Measurements from ENCODE around the gene ASTN2. TPM values are rescaled to one million over a fixed set of nuclear protein-coding genes. Genes with fewer than 3 reads are reported as not detected.
"Not testable (repeated sequence)": the region's sequence is repeated elsewhere in the genome, so short reads cannot be mapped to it uniquely, and the experiment has no call there.

The ASTN2 gene
- total RNA-seq, 4 donors from 2014 or later, result 3.0 to 7.0 (median 5.2) TPM

- TF ChIP-seq POLR2A (IDR thresholded peaks at IDR 0.05), result no peak
- TF ChIP-seq, protein P1, sequence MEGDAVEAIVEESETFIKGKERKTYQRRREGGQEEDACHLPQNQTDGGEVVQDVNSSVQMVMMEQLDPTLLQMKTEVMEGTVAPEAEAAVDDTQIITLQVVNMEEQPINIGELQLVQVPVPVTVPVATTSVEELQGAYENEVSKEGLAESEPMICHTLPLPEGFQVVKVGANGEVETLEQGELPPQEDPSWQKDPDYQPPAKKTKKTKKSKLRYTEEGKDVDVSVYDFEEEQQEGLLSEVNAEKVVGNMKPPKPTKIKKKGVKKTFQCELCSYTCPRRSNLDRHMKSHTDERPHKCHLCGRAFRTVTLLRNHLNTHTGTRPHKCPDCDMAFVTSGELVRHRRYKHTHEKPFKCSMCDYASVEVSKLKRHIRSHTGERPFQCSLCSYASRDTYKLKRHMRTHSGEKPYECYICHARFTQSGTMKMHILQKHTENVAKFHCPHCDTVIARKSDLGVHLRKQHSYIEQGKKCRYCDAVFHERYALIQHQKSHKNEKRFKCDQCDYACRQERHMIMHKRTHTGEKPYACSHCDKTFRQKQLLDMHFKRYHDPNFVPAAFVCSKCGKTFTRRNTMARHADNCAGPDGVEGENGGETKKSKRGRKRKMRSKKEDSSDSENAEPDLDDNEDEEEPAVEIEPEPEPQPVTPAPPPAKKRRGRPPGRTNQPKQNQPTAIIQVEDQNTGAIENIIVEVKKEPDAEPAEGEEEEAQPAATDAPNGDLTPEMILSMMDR (IDR thresholded peaks at IDR 0.05), result no peak
- no peaks in the 10 kb centered on the region for H3K36me3 ChIP-seq
- H3K4me3 ChIP-seq, result no peak overlapping the region
- 24 to 30% methylated on average over 2 of the region's 2 CpGs for WGBS, 2 donors (ENCODE audit: low coverage in 1 of 2)
- intact Hi-C loops (cut with DNase I; ENCODE audit: low total_unique reads) (no loop called here), in situ Hi-C loops (cut with MboI; ENCODE audit: low pct_ligation_motif_present in 1 of 4, low pct_unique_long_range_greater_than_20kb in 1 of 4, low sequenced_read_pairs in 3 of 4) (no loop called here)
- DNase-seq, result no peak
- no peak overlapping the region for H3K27ac ChIP-seq
- no peaks in the 10 kb centered on the region for H3K4me1 ChIP-seq
- H3K27me3 ChIP-seq, result no peaks in the 10 kb centered on the region
- H3K9me3 ChIP-seq, result no peaks in the 10 kb centered on the region
Measured at GRCh38 chr9:116928289-116928688, 486.6 kb downstream of the ASTN2 start.

- Histone ChIP-seq H3K4me1 (no peaks in the 10 kb centered on the region), H3K4me3 (no peak overlapping the region), H3K27ac (no peak overlapping the region), H3K9me3 (no peaks in the 10 kb centered on the region), H3K36me3 (no peaks in the 10 kb centered on the region), H3K27me3 (no peaks in the 10 kb centered on the region)
- intact Hi-C loops (cut with DNase I; ENCODE audit: low total_unique reads), result no loop called here
- TF ChIP-seq POLR2AphosphoS5 (IDR thresholded peaks at IDR 0.05) (no peak), EP300 (IDR thresholded peaks at IDR 0.05; ENCODE audit: low read depth) (no peak), POLR2A (IDR thresholded peaks at IDR 0.05) (no peak)
- TF ChIP-seq, protein P1 (IDR thresholded peaks at IDR 0.05), result no peak
- 62 to 75% methylated on average over 3 of the region's 3 CpGs for WGBS, 2 donors (ENCODE audit: low coverage in 1 of 2)
- in situ Hi-C loops (cut with MboI; ENCODE audit: low pct_ligation_motif_present in 1 of 4, low pct_unique_long_range_greater_than_20kb in 1 of 4, low sequenced_read_pairs in 3 of 4), result no loop called here
- no peak for DNase-seq
Measured at GRCh38 chr9:116927726-116928125, 487.1 kb downstream of the ASTN2 start.

- TF ChIP-seq, protein P1 (IDR thresholded peaks at IDR 0.05), result no peak
- TF ChIP-seq POLR2AphosphoS5 (IDR thresholded peaks at IDR 0.05), result no peak
- TF ChIP-seq POLR2A (IDR thresholded peaks at IDR 0.05), result no peak
- TF ChIP-seq EP300 (IDR thresholded peaks at IDR 0.05; ENCODE audit: low read depth), result no peak
- no peak overlapping the region for H3K4me3 ChIP-seq
- no peak for DNase-seq
- H3K9me3 ChIP-seq, result no peaks in the 10 kb centered on the region
- no peak overlapping the region for H3K27ac ChIP-seq
- intact Hi-C loops (cut with DNase I; ENCODE audit: low total_unique reads) (no loop called here), in situ Hi-C loops (cut with MboI; ENCODE audit: low pct_ligation_motif_present in 1 of 4, low pct_unique_long_range_greater_than_20kb in 1 of 4, low sequenced_read_pairs in 3 of 4) (no loop called here)
- no peaks in the 10 kb centered on the region for H3K27me3 ChIP-seq
- H3K4me1 ChIP-seq, result no peaks in the 10 kb centered on the region
- H3K36me3 ChIP-seq, result no peaks in the 10 kb centered on the region
Measured at GRCh38 chr9:116925121-116925520, 489.7 kb downstream of the ASTN2 start.

- H3K36me3 ChIP-seq, result no peaks in the 10 kb centered on the region
- in situ Hi-C loops (cut with MboI; ENCODE audit: low pct_ligation_motif_present in 1 of 4, low pct_unique_long_range_greater_than_20kb in 1 of 4, low sequenced_read_pairs in 3 of 4), result no loop called here
- intact Hi-C loops (cut with DNase I; ENCODE audit: low total_unique reads), result no loop called here
- no peak overlapping the region for H3K4me3 ChIP-seq
- no peak overlapping the region for H3K27ac ChIP-seq
- 70% methylated on average over 6 of the region's 6 CpGs; no CpG with 5 or more reads in 1 of the 2 donors for WGBS, 2 donors (ENCODE audit: low coverage in 1 of 2)
- TF ChIP-seq EP300 (IDR thresholded peaks at IDR 0.05; ENCODE audit: low read depth) (no peak), POLR2AphosphoS5 (IDR thresholded peaks at IDR 0.05) (no peak), POLR2A (IDR thresholded peaks at IDR 0.05) (no peak)
- TF ChIP-seq, protein P1 (IDR thresholded peaks at IDR 0.05), result no peak
- no peak for DNase-seq
- H3K9me3 ChIP-seq, result no peaks in the 10 kb centered on the region
- no peaks in the 10 kb centered on the region for H3K4me1 ChIP-seq
- H3K27me3 ChIP-seq, result no peaks in the 10 kb centered on the region
Measured at GRCh38 chr9:116924462-116925110, 490.3 kb downstream of the ASTN2 start.

GRCh38 chr9:116917895-116918508 lies 496.9 kb downstream of the ASTN2 start:
- in situ Hi-C loops (cut with MboI; ENCODE audit: low pct_ligation_motif_present in 1 of 4, low pct_unique_long_range_greater_than_20kb in 1 of 4, low sequenced_read_pairs in 3 of 4); H3K27me3 ChIP-seq; H3K4me1 ChIP-seq; intact Hi-C loops (cut with DNase I; ENCODE audit: low total_unique reads); H3K9me3 ChIP-seq; H3K36me3 ChIP-seq; DNase-seq; H3K4me3 ChIP-seq; H3K27ac ChIP-seq: not testable (repeated sequence)
- 84 to 100% methylated on average over 2 to 3 of the region's 3 CpGs for WGBS, 2 donors (ENCODE audit: low coverage in 1 of 2)

Data from transverse colon (tissue), 4 donors.